NCI-H82 (cell line): Measurements from ENCODE around the gene COX8A.
A peak's percentile ranks its signal among the peaks of the same experiment; 100 is the strongest.
"Not testable (repeated sequence)": the region's sequence is repeated elsewhere in the genome, so short reads cannot be mapped to it uniquely, and the experiment has no call there.

ENCODE experiments used
- DNase-seq: peaks from one replicate; lab custom pipeline; 2025; lab: John Stamatoyannopoulos, UW

The COX8A gene, protein sequence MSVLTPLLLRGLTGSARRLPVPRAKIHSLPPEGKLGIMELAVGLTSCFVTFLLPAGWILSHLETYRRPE

DNA sequence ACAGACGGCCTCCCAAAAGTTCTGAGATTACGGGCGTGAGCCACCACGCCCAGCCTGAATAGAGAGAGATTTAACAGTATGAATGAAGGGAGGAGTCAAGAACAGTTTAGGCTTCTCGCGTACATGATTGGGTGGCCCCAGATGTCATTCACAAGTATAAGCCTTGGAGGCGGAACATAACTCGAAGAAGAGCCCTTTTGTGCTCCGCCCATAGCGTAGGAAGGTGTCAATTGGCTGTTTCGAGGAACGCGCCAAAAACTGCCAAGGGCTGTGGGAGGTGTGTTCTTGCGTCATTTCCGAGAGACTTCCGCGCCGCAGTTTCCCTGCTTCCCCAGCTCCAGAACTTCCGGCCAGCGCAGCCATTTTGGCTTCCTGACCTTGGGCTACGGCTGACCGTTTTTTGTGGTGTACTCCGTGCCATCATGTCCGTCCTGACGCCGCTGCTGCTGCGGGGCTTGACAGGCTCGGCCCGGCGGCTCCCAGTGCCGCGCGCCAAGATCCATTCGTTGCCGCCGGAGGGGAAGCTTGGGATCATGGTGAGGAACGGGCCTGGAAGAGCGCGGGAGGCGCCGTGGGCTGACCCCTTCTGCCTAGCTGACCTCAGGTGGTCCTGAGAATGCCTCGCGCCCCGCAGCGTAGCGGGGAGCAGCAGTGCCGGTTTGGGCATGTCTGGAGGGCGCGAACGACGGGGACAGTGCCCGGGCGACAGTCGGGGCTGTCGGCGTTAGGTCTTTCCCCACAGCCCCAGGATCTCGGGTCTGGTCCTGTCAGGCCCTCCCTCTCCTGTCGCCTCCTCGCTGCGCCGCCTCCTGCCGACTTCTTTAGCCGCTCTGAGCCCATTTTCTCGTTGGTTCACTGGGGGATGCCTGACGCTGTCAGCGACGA, at the start of gene COX8A:
COX8A (plus strand) TSS at position 362 of the 885 bp plus-strand sequence; CDS start at position 423, 61 bp downstream.
- peak; percentile 100 for DNase-seq

DNA sequence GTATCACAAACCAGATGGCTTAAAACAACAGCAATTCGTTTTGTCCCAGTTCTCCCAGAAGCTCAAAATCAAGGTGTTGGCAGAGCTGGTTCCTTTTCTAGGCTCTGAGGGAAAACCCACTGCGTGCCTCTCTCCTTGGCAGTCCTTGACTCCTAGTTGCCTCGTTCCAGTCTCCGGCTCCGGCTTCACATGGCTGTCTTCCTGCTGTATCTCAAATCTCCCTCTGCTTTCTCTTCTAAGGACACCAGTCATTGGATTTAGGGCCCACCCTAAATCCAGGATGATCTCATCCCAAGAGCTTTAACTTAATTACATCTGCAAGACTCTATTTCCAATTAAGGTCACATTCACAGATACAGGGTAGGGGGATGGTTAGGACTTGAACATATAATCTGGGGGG, 44.8 kb upstream of the COX8A start:
- DNase-seq, result peak; percentile 94

DNA sequence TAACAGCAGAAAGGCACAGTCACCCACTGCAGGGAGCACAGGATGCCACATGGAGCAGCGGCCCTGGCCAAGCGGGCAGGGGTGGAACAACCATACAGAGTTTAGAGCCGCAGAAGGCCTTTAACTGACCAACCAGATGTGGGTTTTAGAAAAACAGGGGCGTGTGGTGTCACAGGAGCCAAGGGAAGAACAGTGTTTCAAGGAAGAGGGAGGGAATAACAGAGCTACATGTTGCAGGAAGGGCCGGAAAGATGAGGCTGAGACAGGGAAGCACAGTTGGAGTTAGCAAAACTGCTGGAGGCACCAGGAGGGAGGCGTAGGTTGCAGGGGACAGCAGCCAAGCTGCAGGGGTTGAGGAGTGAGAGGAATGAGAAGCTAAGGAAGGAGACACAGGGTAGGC, 43.4 kb upstream of the COX8A start:
- DNase-seq, result no peak

DNA sequence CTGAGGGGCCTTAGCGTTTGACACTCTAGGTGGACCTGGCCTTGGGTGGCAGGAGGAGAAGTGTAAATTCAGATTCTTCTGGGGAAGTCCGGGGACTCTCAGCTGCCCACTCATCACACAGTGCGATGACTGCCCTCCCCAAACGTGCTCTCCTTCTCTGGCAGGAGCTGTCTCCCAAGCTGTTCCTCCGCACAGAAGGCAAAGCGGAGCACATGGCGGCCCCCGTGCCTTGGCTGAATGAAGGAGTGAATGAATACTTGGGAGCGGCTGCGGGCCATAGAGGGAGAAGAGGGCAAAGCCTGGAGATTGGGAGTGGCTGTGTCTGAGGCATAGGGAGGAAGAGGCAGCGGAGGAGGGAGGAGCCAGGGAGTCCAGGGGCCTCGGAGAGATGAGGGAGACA, 42.5 kb upstream of the COX8A start:
- no peak for DNase-seq

DNA sequence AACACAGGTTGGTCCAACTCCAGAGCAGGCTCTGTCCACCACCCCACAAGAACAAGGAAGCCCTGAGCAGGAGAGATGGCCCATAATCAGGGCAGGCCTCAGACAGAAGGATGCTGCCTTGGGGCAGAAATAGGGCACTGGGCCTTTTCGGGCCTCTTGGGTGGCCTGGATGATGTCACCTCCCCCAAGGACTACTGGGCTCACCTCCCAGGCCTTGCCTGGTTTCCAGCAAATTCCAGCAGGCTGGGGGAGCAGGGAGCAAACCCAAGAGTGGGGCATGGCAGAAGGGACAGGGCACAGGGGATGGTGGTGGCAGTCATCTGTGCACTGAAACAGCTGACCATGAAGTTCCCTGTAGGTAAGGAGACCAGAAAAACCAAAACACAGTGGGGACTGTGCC, 41.0 kb upstream of the COX8A start:
- no peak for DNase-seq

DNA sequence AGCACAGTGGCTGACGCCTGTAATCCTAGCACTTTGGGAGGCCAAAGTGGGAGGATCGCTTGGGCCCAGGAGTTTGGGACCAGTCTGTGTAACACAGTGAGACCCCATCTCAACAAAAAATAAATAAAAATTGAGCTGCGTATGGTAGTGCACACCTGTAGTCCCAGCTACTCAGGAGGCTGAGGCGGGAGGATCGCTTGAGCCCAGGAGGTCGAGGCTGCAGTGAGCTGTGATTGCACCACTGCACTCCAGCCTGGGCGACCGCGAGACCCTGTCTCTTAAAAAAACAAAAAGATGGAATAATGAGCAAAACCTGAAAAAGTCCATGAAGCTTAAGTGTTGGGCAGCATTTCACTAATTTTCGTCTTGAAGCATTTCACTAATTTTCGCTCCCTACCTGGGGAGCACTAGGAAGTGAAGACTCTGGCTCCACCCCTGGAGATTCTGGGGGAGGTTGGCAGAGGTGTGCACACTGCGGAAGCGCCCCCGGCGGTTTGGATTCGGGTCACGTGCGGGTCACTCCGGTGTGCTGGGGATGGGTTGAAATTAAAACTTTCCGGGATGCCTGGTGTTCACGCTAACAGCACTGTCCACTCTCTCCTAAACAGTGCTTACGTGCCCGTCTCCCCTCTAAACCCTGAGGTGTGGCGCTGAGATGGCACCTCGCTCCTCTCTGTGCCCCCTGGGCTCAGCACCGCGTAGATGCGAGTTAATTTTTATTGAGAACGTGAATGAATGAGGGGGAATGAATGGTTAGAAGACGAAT, 36.5 kb upstream of the COX8A start:
- peak; percentile 51 for DNase-seq

DNA sequence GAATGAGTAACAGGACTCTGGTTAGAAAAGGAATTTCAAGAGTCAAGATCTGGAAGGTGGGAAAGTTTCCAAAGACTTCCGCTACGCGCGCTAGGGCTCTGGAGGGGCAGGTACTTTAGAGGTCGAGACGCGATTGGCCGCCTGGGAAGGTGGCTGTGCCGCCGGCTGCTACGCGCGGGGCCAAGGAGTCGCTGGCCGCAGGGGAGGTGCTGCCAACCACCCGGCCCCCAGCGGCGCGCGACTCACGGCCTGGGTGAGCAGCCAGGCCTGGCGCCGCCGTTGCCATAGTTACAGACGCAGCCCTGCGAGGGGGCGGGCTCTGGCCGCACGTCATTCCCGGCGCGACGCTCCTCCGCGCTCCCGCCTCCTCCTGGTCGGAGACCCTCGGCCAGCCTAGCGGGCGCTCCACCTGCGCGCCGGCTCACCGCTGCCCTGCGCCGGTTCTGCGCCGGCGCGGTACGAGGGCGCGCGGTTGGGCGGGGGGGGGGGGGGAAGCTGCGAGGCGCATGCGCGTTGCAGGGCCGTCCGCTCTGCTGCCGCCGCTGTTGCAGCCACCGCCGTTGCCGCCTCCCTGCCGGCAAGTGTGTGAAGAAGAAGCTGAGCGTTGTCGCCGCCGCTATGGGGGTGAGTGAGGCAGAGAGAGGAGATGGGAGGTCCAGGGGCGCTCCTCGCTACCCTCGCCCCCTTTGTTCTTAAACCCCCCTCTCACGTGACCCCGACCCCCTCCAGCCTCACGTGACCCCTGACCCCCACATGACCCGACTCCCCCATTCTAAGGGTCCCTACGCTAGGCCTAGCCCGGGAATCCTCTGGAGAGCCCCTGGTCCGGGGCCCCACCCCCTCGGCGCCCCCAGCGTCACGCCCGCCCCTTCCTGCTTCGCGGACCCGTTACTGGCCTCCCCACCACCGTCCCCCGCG, 35.7 kb upstream of the COX8A start, which contains the start of gene NAA40:
NAA40 (plus strand) TSS at position 524 of the 918 bp plus-strand sequence; CDS start at position 619, 95 bp downstream.
- peak; percentile 97 for DNase-seq

DNA sequence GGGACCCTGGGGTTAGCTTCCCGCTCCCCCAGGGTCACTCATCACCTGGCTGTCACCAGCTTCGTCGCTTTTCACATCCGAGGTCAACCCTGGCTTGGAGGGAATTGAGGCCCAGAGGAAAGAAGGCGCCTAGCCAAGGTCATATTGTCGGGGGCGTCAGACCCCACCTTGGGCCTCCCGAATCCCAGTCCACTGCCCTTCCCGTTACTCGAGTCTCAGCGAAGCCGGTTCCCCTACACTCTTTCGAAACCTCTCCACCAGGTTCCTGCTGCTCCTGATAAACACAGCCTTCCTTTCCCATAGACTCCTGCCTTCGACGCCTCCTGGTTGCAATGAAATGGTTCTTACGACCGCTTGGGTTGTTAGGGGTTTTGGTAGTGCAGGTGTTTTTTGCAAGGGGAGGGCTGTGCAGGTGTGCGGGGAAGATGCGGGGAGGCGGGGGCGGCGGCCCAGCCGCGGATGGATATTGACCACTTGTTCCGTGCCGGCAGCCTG, 35.0 kb upstream of the COX8A start:
- no peak for DNase-seq

DNA sequence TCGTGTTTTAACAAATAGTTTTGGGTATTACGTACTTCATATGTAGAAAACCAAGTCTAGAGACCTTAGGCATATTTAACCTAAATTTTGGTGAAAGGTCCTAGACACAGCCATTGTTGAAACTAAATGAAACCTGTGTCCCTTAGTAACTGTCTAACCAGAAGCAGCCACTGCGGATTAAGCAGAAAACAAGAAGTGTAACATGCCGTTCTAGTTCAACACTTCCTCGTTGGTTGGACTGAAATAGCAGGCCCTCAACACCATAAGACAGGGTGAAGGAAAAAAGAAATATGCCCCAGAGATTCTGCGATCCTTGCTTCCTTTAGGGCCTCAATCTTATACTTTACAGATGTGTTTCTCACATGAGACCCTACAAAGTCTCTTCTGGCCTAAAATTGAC, 33.6 kb upstream of the COX8A start:
- DNase-seq, result no peak

DNA sequence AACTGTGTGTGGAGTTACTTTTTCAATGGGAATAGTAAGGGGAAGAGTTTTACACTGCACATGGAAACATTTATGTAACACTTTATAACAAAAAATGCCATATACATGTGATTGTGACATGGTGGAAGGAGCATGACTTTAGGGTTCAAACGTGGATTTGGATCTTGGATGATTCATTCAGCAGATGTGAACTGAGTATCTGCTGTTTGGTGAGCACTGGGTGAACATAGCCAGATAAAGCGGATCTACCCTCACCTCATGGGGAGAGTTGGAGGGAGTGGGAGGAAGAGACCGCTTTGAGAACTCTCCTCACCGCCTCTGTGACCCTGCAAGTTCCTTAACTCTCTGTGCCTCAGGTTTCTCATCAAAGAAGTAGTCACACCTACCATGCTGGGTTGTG, 32.5 kb upstream of the COX8A start:
- DNase-seq, result no peak

DNA sequence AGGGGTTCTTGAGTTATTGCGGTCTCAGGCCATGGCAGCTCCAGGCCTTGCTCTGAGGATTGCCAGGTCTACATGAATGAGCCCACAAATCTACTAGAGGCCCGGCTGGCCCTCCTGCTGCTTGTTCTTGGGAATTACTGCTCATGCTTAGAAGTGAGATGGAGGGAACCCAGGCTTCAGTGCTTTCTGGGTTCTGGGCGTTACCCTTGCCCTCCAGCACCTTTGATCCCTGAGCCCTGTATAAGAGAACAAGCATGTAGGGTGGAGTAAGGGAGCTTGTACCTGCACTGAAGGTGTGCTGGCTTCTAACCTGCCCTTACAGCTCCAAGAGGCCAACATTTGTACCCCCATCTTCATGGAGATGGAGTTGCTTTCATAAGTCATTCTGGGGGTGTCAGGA, 31.6 kb upstream of the COX8A start:
- no peak for DNase-seq

DNA sequence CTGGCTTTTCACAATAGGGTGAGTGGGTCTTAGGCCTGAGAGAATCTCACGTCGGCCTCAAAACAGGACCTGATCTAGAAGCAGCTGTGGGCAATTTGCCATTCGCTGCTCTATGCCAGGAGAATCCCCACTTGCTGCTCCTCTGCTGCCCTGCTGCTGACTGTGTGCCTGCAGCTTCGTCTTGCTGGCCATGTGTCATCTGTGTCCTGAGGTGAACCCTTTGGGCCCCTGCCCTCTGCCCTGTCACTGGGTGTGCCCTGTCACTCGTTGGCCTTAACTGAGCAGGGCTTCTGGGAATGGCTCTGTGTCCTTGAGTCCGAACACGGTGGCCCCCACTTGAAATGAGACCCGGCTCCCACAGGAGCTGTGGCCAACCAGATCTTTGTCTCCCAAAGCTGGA, 29.4 kb upstream of the COX8A start:
- DNase-seq, result no peak

DNA sequence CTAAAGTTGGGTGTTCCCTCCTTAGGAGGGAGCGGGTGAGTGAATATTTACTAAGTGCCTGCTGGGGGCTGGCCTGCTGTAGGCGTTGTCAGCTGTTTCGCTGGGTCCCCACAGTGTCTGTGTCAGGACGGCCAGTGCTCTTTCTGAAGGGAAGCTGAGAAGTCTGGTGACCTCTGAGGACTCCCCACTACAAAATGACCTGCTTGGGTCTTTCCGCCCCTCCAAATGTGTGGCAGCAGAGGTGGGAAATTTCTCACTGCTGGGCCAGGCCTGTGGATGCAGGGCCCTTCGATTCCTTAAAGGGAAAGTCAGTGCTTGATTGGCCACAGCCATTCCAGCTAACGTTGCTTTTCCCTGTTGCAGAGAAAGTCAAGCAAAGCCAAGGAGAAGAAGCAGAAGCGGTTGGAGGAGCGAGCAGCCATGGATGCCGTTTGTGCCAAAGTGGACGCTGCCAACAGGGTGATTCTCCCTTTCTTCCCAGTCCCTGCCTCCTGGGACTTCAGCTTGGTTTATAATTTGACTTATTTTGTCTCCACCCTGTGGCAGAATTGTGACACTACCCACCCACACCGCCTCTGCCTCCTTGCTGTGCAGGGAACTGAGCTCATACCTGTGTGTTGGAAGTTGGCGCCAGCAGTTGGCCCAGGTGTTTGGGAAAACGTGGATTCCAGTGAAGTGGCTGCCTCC, 28.8 kb upstream of the COX8A start:
- DNase-seq, result peak; percentile 77

DNA sequence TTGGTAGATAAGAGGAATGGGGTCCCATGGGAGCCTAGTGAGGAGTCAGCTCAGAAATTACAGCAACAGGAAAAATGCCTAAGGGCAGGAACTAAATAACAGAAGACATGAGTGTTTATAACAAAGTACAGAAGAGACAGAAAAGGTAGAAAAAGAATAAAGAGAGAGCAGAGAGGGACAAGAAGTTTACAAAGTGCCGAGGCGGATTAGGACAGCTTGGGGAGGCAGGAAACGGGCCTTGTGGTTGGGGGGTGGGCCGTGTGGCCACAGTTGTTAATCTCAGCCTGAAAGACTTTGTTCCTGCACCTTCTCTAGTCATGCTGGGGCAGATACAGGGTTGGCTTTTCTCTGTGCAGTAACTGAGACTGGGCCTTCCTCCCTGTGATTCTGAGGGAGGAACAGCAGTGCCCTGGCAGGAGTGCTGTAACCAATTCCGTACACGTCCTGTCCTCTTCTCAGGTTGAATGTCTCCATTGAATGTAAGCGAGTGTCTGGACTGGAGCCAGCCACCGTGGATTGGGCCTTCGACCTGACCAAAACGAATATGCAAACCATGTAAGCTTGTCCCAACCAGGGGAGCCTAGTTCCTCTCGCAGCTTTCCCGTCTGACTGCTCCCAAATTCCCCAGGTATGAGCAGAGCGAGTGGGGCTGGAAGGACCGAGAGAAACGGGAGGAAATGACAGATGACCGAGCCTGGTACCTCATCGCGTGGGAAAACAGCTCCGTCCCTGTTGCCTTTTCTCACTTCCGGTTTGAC, 22.5 kb upstream of the COX8A start:
- DNase-seq, result no peak

DNA sequence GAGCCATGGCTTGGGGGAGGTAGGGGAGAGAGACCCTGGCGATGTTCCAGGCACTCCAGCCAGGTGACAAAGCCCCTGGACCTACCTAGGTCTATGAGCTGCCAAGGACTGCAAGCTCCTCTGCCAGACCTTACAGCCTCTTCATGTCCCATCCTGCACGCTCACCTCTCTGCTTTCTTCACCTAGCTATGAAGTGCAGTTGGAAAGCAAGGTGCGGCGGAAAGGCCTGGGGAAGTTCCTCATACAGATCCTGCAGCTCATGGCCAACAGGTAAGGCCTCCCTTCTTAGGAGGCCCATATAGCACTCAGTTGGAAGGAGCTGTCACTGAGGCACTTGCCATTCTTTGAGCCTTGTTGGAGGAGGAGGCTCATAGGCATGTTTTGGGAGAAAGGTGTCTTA, 21.9 kb upstream of the COX8A start:
- DNase-seq, result no peak

DNA sequence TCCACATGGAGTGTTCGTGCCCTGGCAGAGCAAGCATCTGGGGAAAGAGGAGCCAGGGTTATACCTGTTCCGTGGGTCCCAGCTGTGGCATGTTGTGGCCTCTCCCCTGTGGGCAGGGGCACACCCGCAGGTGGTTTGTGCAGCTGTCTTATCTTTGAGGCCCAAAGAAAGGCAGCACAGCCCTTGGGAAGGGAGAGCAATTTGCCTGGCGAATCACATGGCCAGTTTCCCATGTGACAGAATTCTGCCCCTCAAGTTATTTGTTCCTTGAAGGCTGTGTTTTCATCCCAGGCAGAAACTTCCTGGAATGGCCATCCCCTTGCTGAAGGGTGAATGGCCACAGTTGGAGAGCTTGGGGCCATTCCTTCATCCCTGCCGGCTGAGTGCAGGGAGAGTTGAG, 16.4 kb upstream of the COX8A start:
- no peak for DNase-seq

DNA sequence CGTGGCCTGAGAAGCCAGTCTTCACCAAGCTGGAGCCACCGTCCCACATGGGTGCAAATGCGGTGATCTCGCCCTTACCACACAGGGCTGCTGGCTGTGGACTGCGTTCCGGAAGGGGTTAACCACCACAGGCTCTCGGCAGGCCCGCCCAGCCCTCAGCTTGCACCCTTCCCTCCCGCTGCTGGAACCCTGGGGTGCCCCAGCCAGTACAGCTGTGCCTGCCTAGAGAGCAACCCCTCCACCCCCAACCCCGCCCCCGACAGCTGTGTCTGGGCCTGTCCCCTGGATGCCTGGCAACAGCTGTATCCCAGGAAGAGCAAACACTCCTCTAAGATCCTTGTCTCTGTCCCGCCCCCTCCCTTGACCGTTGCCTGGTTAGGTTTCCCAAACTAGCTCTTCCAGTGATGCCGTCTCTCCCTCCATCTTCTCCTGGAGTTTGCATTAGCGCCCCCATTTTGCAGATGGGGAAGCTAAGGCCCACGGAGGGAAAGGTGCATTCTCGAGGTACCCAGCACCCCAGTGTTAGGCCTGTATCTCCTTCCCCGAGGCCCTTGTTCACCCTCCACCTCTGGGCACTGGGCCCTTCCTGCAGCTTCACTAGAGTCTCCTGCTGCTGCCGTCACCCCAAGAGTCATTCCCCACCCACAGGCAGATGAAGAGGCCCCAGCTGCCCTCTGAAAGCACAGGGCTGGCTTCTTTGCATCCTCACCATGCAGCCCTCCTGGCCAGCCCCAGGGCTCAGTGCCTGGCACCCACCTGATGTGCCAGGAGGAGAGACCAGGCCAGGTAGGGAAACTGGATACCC, 12.6 kb upstream of the COX8A start:
- no peak for DNase-seq

DNA sequence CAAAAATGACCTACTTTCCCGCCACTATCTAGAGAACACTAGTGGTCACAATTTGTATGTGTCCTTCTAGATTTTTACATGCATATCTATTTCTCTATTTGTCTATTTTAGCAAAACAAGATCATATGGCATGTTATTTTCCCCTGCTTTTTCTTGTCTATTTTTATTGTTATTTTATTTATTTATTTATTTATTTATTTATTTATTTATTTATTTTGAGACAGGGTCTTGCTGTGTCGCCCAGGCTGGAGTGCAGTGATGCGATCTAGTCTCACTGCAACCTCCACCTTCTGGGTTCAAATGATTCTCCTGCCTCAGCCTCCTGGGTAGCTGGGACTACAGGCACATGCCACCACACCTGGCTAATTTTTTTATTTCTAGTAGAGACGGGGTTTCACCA, 10.5 kb upstream of the COX8A start:
- not testable (repeated sequence) for DNase-seq

DNA sequence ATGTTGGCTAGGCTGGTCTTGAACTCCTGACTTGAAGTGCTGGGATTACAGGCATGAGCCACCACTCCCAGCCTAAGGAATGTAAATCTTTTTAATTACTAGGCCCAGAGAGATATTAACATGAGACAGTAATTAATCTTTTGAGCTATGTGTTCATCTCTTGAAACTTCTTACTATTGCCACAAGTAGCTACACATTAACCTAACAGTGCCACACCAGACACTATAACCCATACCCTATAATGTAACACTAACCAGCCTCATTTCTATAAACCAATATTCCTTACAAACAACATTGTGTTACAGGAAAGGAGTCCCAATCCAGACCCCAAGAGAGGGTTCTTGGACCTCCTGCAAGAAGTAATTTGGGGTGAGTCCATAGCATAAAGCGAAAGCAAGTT, 8.0 kb upstream of the COX8A start:
- DNase-seq, result no peak

DNA sequence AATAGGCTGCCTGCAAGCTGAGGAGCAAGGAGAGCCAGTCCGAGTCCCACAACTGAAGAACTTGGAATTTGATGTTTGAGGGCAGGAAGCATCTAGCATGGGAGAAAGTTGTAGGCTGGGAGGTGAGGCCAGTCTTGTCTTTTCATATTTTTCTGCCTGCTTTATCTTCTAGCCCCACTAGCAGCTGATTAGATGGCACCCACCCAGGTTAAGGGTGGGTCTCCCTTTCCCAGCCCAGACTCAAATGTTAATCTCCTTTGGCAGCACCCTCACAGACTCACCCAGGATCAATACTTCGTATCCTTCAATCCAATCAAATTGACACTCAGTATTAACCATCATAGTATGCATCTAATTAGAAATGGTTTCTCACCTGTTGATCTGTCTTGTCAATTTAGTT, 5.0 kb upstream of the COX8A start:
- no peak for DNase-seq
